ENCODE results near the gene FMNL2. TPM values are rescaled to one million over a fixed set of nuclear protein-coding genes. Genes with fewer than 3 reads are reported as not detected.

The FMNL2 gene
- polyA plus RNA-seq, 3 donors: 0.28 to 3.2 (median 0.71) TPM

DNA sequence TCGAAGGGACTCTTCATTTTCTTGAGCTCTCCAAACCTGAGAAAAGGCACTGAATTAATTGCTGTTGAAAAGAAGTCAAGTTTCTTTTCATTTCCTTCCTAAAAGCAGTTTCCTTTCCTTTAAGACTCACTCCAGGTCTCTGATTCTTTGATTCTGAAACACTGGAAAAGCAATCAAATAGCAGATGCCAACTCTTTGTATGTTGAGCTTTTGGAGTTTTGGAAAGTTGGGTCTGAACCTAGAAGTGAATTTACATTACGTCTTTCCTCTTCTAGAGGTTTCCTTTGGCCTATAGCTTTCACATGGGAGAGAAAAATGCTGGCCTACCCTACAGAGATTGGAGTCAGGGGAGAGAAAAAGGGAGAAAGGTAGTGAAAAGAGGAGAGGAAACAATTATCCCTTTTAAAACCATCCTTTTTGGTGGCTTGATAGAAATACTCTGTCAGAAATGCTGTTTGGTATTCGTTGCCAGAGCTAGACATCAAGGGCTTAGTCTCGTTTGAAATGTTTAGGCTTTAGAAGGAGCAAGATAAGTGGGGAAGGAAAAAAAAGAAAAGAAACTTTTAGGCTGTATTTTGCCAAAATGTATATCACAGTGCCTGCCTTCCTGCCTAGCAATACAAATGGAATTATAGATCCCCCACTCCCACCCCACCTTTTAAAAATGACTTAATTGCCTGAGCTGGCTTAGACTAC is 194.6 kb downstream of the FMNL2 start:
- no CpG with 5 or more reads among the region's 4 CpGs for WGBS (ENCODE audit: insufficient coverage)
- intact Hi-C loops (cut with micrococcal nuclease): no loop called here
- H3K4me2 ChIP-seq (replicated peaks; ENCODE audit: extremely low read depth, low read length, poor library complexity, severe bottlenecking): no peak overlapping the region
- TF ChIP-seq, protein P1, sequence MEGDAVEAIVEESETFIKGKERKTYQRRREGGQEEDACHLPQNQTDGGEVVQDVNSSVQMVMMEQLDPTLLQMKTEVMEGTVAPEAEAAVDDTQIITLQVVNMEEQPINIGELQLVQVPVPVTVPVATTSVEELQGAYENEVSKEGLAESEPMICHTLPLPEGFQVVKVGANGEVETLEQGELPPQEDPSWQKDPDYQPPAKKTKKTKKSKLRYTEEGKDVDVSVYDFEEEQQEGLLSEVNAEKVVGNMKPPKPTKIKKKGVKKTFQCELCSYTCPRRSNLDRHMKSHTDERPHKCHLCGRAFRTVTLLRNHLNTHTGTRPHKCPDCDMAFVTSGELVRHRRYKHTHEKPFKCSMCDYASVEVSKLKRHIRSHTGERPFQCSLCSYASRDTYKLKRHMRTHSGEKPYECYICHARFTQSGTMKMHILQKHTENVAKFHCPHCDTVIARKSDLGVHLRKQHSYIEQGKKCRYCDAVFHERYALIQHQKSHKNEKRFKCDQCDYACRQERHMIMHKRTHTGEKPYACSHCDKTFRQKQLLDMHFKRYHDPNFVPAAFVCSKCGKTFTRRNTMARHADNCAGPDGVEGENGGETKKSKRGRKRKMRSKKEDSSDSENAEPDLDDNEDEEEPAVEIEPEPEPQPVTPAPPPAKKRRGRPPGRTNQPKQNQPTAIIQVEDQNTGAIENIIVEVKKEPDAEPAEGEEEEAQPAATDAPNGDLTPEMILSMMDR (IDR thresholded peaks at IDR 0.05): no peak
- H3K36me3 Mint-ChIP-seq: no peaks in the 10 kb centered on the region
- H3K27ac Mint-ChIP-seq: no peak overlapping the region
- H3K27ac ChIP-seq (ENCODE audit: low read depth in 1 of 2, low read length in 2 of 2): no peak overlapping the region
- no peak overlapping the region for H3K9ac ChIP-seq (ENCODE audit: insufficient read depth, low read length, poor library complexity, severe bottlenecking)
- no peaks in the 10 kb centered on the region for H3K4me1 ChIP-seq (ENCODE audit: control insufficient read depth in 1 of 2, insufficient read depth in 2 of 2, low read length in 2 of 2)
- no peaks in the 10 kb centered on the region for H3K27me3 ChIP-seq (ENCODE audit: control insufficient read depth in 2 of 2, insufficient read depth in 2 of 2, low read length in 2 of 2)
- H3K79me2 ChIP-seq (ENCODE audit: insufficient read depth, low read length): no peaks in the 10 kb centered on the region
- peaks cover 4% of the 10 kb centered on the region for H3K4me1 Mint-ChIP-seq
- no peaks in the 10 kb centered on the region for H3K9me3 Mint-ChIP-seq
- no peak overlapping the region for H3K4me3 ChIP-seq (replicated peaks in 1 of 3; ENCODE audit: low read depth in 2 of 3, low read length in 3 of 3)
- no peaks in the 10 kb centered on the region for H3K9me3 ChIP-seq (replicated peaks in 1 of 2; ENCODE audit: control insufficient read depth in 1 of 2, insufficient read depth in 1 of 2, low read length in 2 of 2)
- no peaks in the 10 kb centered on the region for H3K36me3 ChIP-seq (replicated peaks in 1 of 2; ENCODE audit: control insufficient read depth in 1 of 2, insufficient read depth in 2 of 2, low read length in 2 of 2)
- H3K27me3 Mint-ChIP-seq (ENCODE audit: low read depth in 3 of 3): peaks cover 0 to 3% (median 0%) of the 10 kb centered on the region in 3 donors
- no peak overlapping the region for H2AFZ ChIP-seq (ENCODE audit: insufficient read depth, low read depth, low read length, poor library complexity, severe bottlenecking)
- no peaks in the 10 kb centered on the region for H4K20me1 ChIP-seq (ENCODE audit: insufficient read depth, low read length)
- no peak for DNase-seq
- H3K4me3 Mint-ChIP-seq: no peak overlapping the region

DNA sequence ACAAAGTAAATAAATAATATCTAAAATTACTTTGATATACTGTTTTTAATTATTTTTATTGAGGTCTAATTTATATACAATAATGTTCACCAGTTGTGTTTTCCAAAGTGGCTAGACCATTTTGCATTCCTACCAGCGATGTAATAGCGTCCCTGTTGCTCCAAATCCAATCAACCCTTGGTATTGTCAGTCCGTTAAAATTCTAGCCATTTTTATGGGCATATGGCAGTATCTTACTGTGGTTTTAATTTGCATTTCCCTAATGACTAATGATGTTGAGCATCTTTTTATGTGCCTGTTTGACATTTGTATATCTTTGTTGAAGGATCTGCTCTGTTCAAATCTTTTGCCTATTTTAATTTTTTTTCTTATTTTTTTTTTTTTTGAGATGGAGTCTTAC is 197.3 kb downstream of the FMNL2 start:
- Mint-ChIP-seq H3K4me1 (peaks cover 3% of the 10 kb centered on the region), H3K27me3 (ENCODE audit: low read depth in 3 of 3) (peaks cover 0 to 3% (median 1%) of the 10 kb centered on the region in 3 donors), H3K27ac (no peak overlapping the region), H3K4me3 (no peak overlapping the region), H3K9me3 (no peaks in the 10 kb centered on the region), H3K36me3 (no peaks in the 10 kb centered on the region)
- DNase-seq: no peak
- no peaks in the 10 kb centered on the region for H4K20me1 ChIP-seq (ENCODE audit: insufficient read depth, low read length)
- H3K4me3 ChIP-seq (replicated peaks in 1 of 3; ENCODE audit: low read depth in 2 of 3, low read length in 3 of 3): no peak overlapping the region
- H3K79me2 ChIP-seq (ENCODE audit: insufficient read depth, low read length): no peaks in the 10 kb centered on the region
- H3K9me3 ChIP-seq (replicated peaks in 1 of 2; ENCODE audit: control insufficient read depth in 1 of 2, insufficient read depth in 1 of 2, low read length in 2 of 2): no peaks in the 10 kb centered on the region
- intact Hi-C loops (cut with micrococcal nuclease): no loop called here
- no peaks in the 10 kb centered on the region for H3K27me3 ChIP-seq (ENCODE audit: control insufficient read depth in 2 of 2, insufficient read depth in 2 of 2, low read length in 2 of 2)
- peaks cover 0 to 4% of the 10 kb centered on the region in 2 donors for H3K4me1 ChIP-seq (ENCODE audit: control insufficient read depth in 1 of 2, insufficient read depth in 2 of 2, low read length in 2 of 2)
- WGBS (ENCODE audit: insufficient coverage): no CpG with 5 or more reads among the region's 3 CpGs
- H3K36me3 ChIP-seq (replicated peaks in 1 of 2; ENCODE audit: control insufficient read depth in 1 of 2, insufficient read depth in 2 of 2, low read length in 2 of 2): no peaks in the 10 kb centered on the region
- no peak overlapping the region for H3K27ac ChIP-seq (ENCODE audit: low read depth in 1 of 2, low read length in 2 of 2)
- no peak overlapping the region for H3K4me2 ChIP-seq (replicated peaks; ENCODE audit: extremely low read depth, low read length, poor library complexity, severe bottlenecking)
- TF ChIP-seq, protein P1 (IDR thresholded peaks at IDR 0.05): no peak
- no peak overlapping the region for H2AFZ ChIP-seq (ENCODE audit: insufficient read depth, low read depth, low read length, poor library complexity, severe bottlenecking)
- no peak overlapping the region for H3K9ac ChIP-seq (ENCODE audit: insufficient read depth, low read length, poor library complexity, severe bottlenecking)
